OCI-LY7 (cell line): ENCODE measurements around the gene LEO1. TPM values are rescaled to one million over a fixed set of nuclear protein-coding genes. Genes with fewer than 3 reads are reported as not detected.
"Not testable (repeated sequence)": the region's sequence is repeated elsewhere in the genome, so short reads cannot be mapped to it uniquely, and the experiment has no call there.

ENCODE experiments used
- BruUV-seq: library from RNA; stranded (reverse); fragments of 400-500 nt; replicated peaks from 2 replicates; lab custom pipeline; 2021; lab: Mats Ljungman, UMichigan
- CTCF ChIA-PET: fragments of 300-600 bp; sonication (Branson Sonifier 250); formaldehyde crosslinking; loops from one replicate; lab custom pipeline; 2022; ENCODE audit warnings: antibody characterized with exemption; ENCODE audit not compliant: unreplicated experiment; lab: Charles Lee
- POLR2A ChIA-PET: fragments of 300-600 bp; sonication (Branson Sonifier 250); formaldehyde crosslinking; loops from one replicate; lab custom pipeline; 2022; ENCODE audit warnings: antibody characterized with exemption; lab: Charles Lee
- DNase-seq: peaks from one replicate; pipeline ENCODE4 v3.0.0-alpha.2; 2015; ENCODE audit warnings: low spot score
- H2AFZ ChIP-seq: fragments of 200-600 bp; sonication (generic), shearing (Covaris generic); 2 replicates; pipeline ENCODE4 v1.6.1; 2014; ENCODE audit warnings: mild to moderate bottlenecking, antibody characterized with exemption, low read length, moderate library complexity
- H3K27ac ChIP-seq: fragments of 200-600 bp; sonication (generic); 2 replicates; pipeline ENCODE4 v1.5.1; 2014; ENCODE audit warnings: mixed run types, low read depth, mild to moderate bottlenecking, moderate library complexity, low read length, inconsistent platforms; ENCODE audit not compliant: poor library complexity, severe bottlenecking
- H3K36me3 ChIP-seq: fragments of 200-600 bp; sonication (generic); 2 replicates; pipeline ENCODE4 v1.6.1; 2014; ENCODE audit warnings: mild to moderate bottlenecking, antibody characterized with exemption, low read length, moderate library complexity, mixed read lengths; ENCODE audit not compliant: insufficient read depth
- H3K4me1 ChIP-seq: fragments of 200-600 bp; sonication (generic); 2 replicates; pipeline ENCODE4 v1.5.1; 2014; ENCODE audit warnings: mild to moderate bottlenecking, low read length; ENCODE audit not compliant: insufficient read depth, poor library complexity, severe bottlenecking
- H3K4me2 ChIP-seq: fragments of 200-600 bp; sonication (generic); 2 replicates; pipeline ENCODE4 v1.6.1; 2014; ENCODE audit warnings: mild to moderate bottlenecking, low read length
- H3K4me3 ChIP-seq: fragments of 200-600 bp; sonication (generic); 2 replicates; pipeline ENCODE4 v1.5.1; 2014; ENCODE audit warnings: mild to moderate bottlenecking, low read depth, low read length; ENCODE audit not compliant: poor library complexity, severe bottlenecking
- H3K79me2 ChIP-seq: fragments of 200-600 bp; sonication (generic); 2 replicates; pipeline ENCODE4 v1.6.1; 2016; ENCODE audit warnings: low read depth, mild to moderate bottlenecking, low read length, moderate library complexity, mixed read lengths; ENCODE audit not compliant: insufficient read depth
- H3K9me2 ChIP-seq: fragments of 200-600 bp; sonication (generic); 2 replicates; pipeline ENCODE4 v1.6.1; 2016; ENCODE audit warnings: mild to moderate bottlenecking, low read length, mixed read lengths; ENCODE audit not compliant: insufficient read depth
- H3K9me3 ChIP-seq: fragments of 200-600 bp; sonication (generic); 2 replicates; pipeline ENCODE4 v1.6.1; 2014; ENCODE audit warnings: mild to moderate bottlenecking, mixed run types, low read length, mixed read lengths
- H4K20me1 ChIP-seq: fragments of 200-600 bp; sonication (generic); 2 replicates; pipeline ENCODE4 v1.6.1; 2014; ENCODE audit warnings: mild to moderate bottlenecking, antibody characterized with exemption, low read length, moderate library complexity, mixed read lengths; ENCODE audit not compliant: insufficient read depth
- EZH2phosphoT487 ChIP-seq: fragments of 200-600 bp; sonication (generic); IDR thresholded peaks from 2 replicates; pipeline ENCODE4 v1.6.1; 2018; ENCODE audit warnings: low read depth, borderline replicate concordance, mild to moderate bottlenecking, mixed run types, antibody characterized with exemption, low read length, moderate library complexity, mixed read lengths
- intact Hi-C: fragments of 100-400 bp; cut with micrococcal nuclease; formaldehyde crosslinking; loops from one replicate; pipeline ENCODE4 v1.10.0; 2022; ENCODE audit not compliant: unreplicated experiment
- total RNA-seq, 2 experiments: library from RNA; depleted of rRNA in 1 of 2; stranded (reverse); fragments of >200 nt in 1 of 2; shearing (Covaris generic) in 1 of 2; gene quantifications; 2 replicates each; pipeline ENCODE4 v1.2.3, GENCODE V29; 2014 to 2022
- TF ChIP-seq, protein P1 (sequence below): fragments of 200-600 bp; sonication (generic); conservative IDR thresholded peaks from 2 replicates; pipeline ENCODE4 v1.5.1; 2014; ENCODE audit warnings: mild to moderate bottlenecking, antibody characterized with exemption, low read length, moderate library complexity, mixed read lengths

Gene LEO1
- total RNA-seq, 2 experiments from 2014 or later, result 22.0 to 34.4 TPM

DNA sequence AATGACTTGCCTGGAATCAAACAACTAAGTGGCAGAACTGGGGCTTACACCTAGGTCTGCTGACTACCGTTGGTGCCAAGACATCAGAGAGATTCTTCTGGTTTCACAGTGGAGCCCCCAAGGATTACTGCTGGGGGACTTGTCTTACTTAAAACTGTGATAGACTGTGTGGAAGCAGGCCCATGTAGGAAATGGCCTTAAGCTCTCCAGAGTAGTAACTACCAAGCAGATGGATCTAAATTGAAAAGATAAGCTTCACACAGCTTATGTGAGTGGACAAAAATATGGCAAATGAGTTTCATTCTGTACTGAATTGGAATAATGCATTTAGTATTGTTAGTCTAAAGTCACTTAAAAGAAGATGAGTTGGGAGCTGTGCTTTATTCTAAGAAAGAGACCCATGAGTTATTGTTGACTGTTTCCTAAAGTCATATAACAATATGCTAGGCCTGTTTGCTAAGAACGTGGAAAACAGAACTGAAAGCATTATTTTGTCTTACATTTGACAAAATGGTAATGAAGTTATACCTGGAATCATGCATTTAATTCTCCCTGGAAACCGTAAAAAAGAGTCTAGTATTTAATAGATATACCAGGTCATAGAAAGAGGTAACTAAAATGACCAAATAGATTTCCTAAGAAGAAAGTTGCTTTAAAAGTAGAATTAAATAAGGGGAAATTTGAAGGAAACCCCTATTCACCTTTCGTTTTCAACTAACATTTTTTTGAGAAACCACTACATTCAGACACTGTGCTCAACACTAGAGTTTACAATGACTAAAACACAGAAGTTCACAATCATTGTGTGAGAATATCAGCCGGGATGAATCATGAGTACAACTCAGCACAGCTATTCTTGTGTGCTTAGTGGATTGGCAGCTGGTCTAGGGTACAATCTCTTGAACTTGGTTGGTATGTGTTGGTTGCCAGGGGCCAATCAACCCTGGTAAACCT lies 34.4 kb upstream of the LEO1 start:
- CTCF ChIA-PET, result no interaction called here
- peak overlapping the region; percentile 17; the same call in 1 of the 2 replicates for H3K4me2 ChIP-seq
- peak overlapping the region; percentile 79 for H2AFZ ChIP-seq
- POLR2A ChIA-PET, result interaction anchor here (0.7 to 2.0 kb wide), 2 partner anchors 14 to 40 kb away, joined by 3 to 5 read pairs; no protein-coding TSS in a partner anchor
- no peaks in the 10 kb centered on the region for H3K9me3 ChIP-seq
- no peak for TF ChIP-seq EZH2phosphoT487
- TF ChIP-seq, protein P1, sequence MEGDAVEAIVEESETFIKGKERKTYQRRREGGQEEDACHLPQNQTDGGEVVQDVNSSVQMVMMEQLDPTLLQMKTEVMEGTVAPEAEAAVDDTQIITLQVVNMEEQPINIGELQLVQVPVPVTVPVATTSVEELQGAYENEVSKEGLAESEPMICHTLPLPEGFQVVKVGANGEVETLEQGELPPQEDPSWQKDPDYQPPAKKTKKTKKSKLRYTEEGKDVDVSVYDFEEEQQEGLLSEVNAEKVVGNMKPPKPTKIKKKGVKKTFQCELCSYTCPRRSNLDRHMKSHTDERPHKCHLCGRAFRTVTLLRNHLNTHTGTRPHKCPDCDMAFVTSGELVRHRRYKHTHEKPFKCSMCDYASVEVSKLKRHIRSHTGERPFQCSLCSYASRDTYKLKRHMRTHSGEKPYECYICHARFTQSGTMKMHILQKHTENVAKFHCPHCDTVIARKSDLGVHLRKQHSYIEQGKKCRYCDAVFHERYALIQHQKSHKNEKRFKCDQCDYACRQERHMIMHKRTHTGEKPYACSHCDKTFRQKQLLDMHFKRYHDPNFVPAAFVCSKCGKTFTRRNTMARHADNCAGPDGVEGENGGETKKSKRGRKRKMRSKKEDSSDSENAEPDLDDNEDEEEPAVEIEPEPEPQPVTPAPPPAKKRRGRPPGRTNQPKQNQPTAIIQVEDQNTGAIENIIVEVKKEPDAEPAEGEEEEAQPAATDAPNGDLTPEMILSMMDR, result no peak
- H3K4me1 ChIP-seq, result peaks cover 39% of the 10 kb centered on the region
- no peak overlapping the region for H3K27ac ChIP-seq
- no TSS peak for BruUV-seq
- H3K79me2 ChIP-seq, result no peaks in the 10 kb centered on the region
- DNase-seq, result no peak
- no peaks in the 10 kb centered on the region for H3K36me3 ChIP-seq
- intact Hi-C loops, result no loop called here
- no peaks in the 10 kb centered on the region for H3K9me2 ChIP-seq
- H4K20me1 ChIP-seq, result no peaks in the 10 kb centered on the region
- H3K4me3 ChIP-seq, result no peak overlapping the region

- Histone ChIP-seq H3K4me1 (peaks cover 39% of the 10 kb centered on the region), H3K79me2 (no peaks in the 10 kb centered on the region), H3K36me3 (no peaks in the 10 kb centered on the region), H3K4me2 (no peak overlapping the region), H3K9me3 (no peaks in the 10 kb centered on the region), H2AFZ (no peak overlapping the region), H3K4me3 (no peak overlapping the region), H3K27ac (no peak overlapping the region), H4K20me1 (no peaks in the 10 kb centered on the region), H3K9me2 (no peaks in the 10 kb centered on the region)
- intact Hi-C loops, result no loop called here
- TF ChIP-seq EZH2phosphoT487, result no peak
- TF ChIP-seq, protein P1, result no peak
- POLR2A ChIA-PET, result no interaction called here
- BruUV-seq, result no TSS peak
- no peak for DNase-seq
- CTCF ChIA-PET, result no interaction called here
Measured at GRCh38 chr15:52004806-52005205, 33.2 kb upstream of the LEO1 start.

DNA sequence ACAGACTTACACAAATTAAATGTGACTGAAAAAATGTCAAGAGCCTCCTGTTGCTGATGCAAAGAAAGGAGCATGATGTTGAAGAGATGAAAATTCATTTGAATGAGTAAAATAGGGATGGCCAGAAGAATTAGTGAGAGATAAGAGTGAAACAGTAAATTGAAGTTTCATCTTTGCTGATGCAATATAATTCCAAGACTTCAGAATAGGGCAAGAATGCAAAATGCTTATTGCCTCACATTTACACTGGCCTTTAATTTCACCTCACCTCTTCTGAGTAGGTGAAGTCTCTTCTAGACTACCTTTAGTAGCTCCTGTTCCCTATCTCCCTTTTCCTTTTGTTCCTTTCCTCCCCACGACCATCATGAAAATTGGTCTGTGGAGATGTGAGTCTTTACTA lies 32.1 kb upstream of the LEO1 start:
- no peaks in the 10 kb centered on the region for H4K20me1 ChIP-seq
- BruUV-seq, result no TSS peak
- H3K4me2 ChIP-seq, result no peak overlapping the region
- H3K79me2 ChIP-seq, result no peaks in the 10 kb centered on the region
- no peak for DNase-seq
- no peaks in the 10 kb centered on the region for H3K9me2 ChIP-seq
- H3K4me1 ChIP-seq, result peaks cover 29% of the 10 kb centered on the region
- no peak overlapping the region for H3K4me3 ChIP-seq
- H2AFZ ChIP-seq, result no peak overlapping the region
- POLR2A ChIA-PET, result interaction anchor here (1.0 to 1.1 kb wide), 2 partner anchors 10 to 67 kb away, joined by 3 read pairs; no protein-coding TSS in a partner anchor
- CTCF ChIA-PET, result no interaction called here
- H3K27ac ChIP-seq, result no peak overlapping the region
- no peak for TF ChIP-seq EZH2phosphoT487
- TF ChIP-seq, protein P1, result no peak
- H3K9me3 ChIP-seq, result no peaks in the 10 kb centered on the region
- H3K36me3 ChIP-seq, result no peaks in the 10 kb centered on the region
- intact Hi-C loops, result no loop called here

- H3K36me3 ChIP-seq, H3K4me2 ChIP-seq, H3K9me3 ChIP-seq, BruUV-seq, H3K79me2 ChIP-seq, H2AFZ ChIP-seq, H3K4me3 ChIP-seq, H3K9me2 ChIP-seq, CTCF ChIA-PET, DNase-seq, intact Hi-C loops, H4K20me1 ChIP-seq, H3K27ac ChIP-seq: not testable (repeated sequence)
- H3K4me1 ChIP-seq, result peaks cover 23% of the 10 kb centered on the region
- POLR2A ChIA-PET, result interaction anchor here (0.7 kb wide), 1 partner anchor 8 kb away, joined by 3 read pairs; no protein-coding TSS in a partner anchor
Measured at GRCh38 chr15:52003089-52003488, 31.5 kb upstream of the LEO1 start.
